Stimulated activated effector memory CD8-positive, alpha-beta T cell treated with anti-CD3 and anti-CD28 coated beads, Interleukin-12 subunit alpha, Interleukin-12 subunit beta, amount 100 ng/mL, for 72 hours (primary cell): ENCODE measurements around the gene ADGRE1.

ENCODE experiments used
- ATAC-seq: fragments of 150-1000 bp; cut with Tn5 transposase; 2 replicates; pipeline ENCODE4 v1.10.0; 2021
- DNase-seq, 2 donors: peaks; one replicate each; pipeline ENCODE4 v3.0.0; 2021 to 2022; ENCODE audit warnings: low spot score in 2 of 2
- H3K27ac Mint-ChIP-seq: one replicate; pipeline ENCODE4 v1.8.0; 2022; ENCODE audit warnings: mild to moderate bottlenecking, mixed read lengths
- H3K36me3 Mint-ChIP-seq: one replicate; pipeline ENCODE4 v1.8.0; 2022; ENCODE audit warnings: mild to moderate bottlenecking, mixed read lengths
- H3K4me1 Mint-ChIP-seq: one replicate; pipeline ENCODE4 v1.8.0; 2022; ENCODE audit warnings: mixed read lengths
- H3K4me3 Mint-ChIP-seq: one replicate; pipeline ENCODE4 v1.8.0; 2022; ENCODE audit warnings: mild to moderate bottlenecking, mixed read lengths
- H3K9me3 Mint-ChIP-seq: one replicate; pipeline ENCODE4 v1.8.0; 2022; ENCODE audit warnings: mixed read lengths

The ADGRE1 gene

DNA sequence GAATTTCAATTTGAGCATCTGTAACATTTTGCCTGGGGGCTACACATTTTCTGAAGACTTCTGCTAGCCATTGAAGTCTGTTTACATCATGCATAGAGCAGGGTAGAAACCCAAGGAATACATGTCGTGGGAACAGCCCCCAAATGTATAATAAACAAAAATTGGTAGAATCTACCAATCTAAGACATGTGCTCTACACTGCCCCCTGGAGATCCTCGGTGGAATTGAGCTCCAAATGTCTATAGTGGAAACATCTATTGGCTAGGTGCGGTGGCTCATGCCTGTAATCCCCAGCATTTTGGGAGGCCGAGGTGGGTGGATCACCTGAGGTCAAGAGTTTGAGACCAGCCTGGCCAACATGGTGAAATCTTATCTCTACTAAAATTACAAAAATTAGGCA, 76.6 kb downstream of the ADGRE1 start:
- Mint-ChIP-seq H3K27ac (no peak overlapping the region), H3K36me3 (no peaks in the 10 kb centered on the region), H3K4me3 (no peak overlapping the region), H3K4me1 (peaks cover 4% of the 10 kb centered on the region), H3K9me3 (no peaks in the 10 kb centered on the region)
- ATAC-seq (no peak), DNase-seq (peak; percentile 35 to 69)

- Mint-ChIP-seq H3K9me3 (no peaks in the 10 kb centered on the region), H3K27ac (no peak overlapping the region), H3K4me1 (peaks cover 9% of the 10 kb centered on the region), H3K4me3 (no peak overlapping the region), H3K36me3 (no peaks in the 10 kb centered on the region)
- ATAC-seq (no peak), DNase-seq (no peak)
Measured at GRCh38 chr19:6967967-6968366, 80.6 kb downstream of the ADGRE1 start.

GRCh38 chr19:6969490-6969889, 82.1 kb downstream of the ADGRE1 start:
- no peak overlapping the region for H3K4me3 Mint-ChIP-seq
- H3K27ac Mint-ChIP-seq = no peak overlapping the region
- ATAC-seq (no peak), DNase-seq (no peak)
- no peaks in the 10 kb centered on the region for H3K36me3 Mint-ChIP-seq
- peaks cover 5% of the 10 kb centered on the region for H3K4me1 Mint-ChIP-seq
- no peaks in the 10 kb centered on the region for H3K9me3 Mint-ChIP-seq

GRCh38 chr19:6970021-6970420, 82.6 kb downstream of the ADGRE1 start:
- H3K4me1 Mint-ChIP-seq = peaks cover 5% of the 10 kb centered on the region
- H3K4me3 Mint-ChIP-seq = no peak overlapping the region
- H3K9me3 Mint-ChIP-seq = no peaks in the 10 kb centered on the region
- ATAC-seq (no peak), DNase-seq (no peak)
- H3K27ac Mint-ChIP-seq = no peak overlapping the region
- H3K36me3 Mint-ChIP-seq = no peaks in the 10 kb centered on the region

- DNase-seq (no peak), ATAC-seq (no peak)
- H3K9me3 Mint-ChIP-seq = no peaks in the 10 kb centered on the region
- H3K27ac Mint-ChIP-seq = no peak overlapping the region
- H3K36me3 Mint-ChIP-seq = no peaks in the 10 kb centered on the region
- H3K4me3 Mint-ChIP-seq = no peak overlapping the region
- peaks cover 5% of the 10 kb centered on the region for H3K4me1 Mint-ChIP-seq
Measured at GRCh38 chr19:6970443-6970842, 83.1 kb downstream of the ADGRE1 start.

GRCh38 chr19:6971366-6971765, 84.0 kb downstream of the ADGRE1 start:
- Mint-ChIP-seq H3K4me1 (peaks cover 5% of the 10 kb centered on the region), H3K4me3 (no peak overlapping the region), H3K9me3 (no peaks in the 10 kb centered on the region), H3K27ac (no peak overlapping the region), H3K36me3 (no peaks in the 10 kb centered on the region)
- no peak for ATAC-seq
- DNase-seq = no peak

- H3K36me3 Mint-ChIP-seq = no peaks in the 10 kb centered on the region
- no peak for DNase-seq
- no peak for ATAC-seq
- no peaks in the 10 kb centered on the region for H3K4me1 Mint-ChIP-seq
- H3K4me3 Mint-ChIP-seq = no peak overlapping the region
- peaks cover 5% of the 10 kb centered on the region for H3K9me3 Mint-ChIP-seq
- no peak overlapping the region for H3K27ac Mint-ChIP-seq
Measured at GRCh38 chr19:6976197-6976596, 88.8 kb downstream of the ADGRE1 start.

DNA sequence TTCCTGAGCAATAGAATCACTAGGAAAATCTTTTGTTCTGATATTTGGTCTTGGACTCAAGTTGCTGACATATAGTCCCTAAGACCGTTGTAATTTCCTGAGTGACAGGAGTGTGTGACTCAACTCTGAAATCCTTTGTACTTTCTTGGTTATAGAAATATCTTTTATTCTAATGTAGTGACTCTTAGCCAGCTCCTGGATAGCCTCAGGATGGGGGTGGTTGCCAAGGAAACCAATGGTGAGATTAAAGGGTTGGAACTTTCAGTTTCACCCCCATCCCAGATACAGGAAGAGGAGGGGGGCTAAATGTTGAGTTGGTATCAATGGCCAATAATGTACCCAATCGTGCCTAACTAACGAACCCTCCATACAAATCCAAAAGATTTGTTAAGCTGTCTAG, 92.0 kb downstream of the ADGRE1 start:
- Mint-ChIP-seq H3K4me3 (no peak overlapping the region), H3K27ac (no peak overlapping the region), H3K36me3 (no peaks in the 10 kb centered on the region), H3K4me1 (no peaks in the 10 kb centered on the region), H3K9me3 (peaks cover 13% of the 10 kb centered on the region)
- ATAC-seq = no peak
- DNase-seq = no peak

DNA sequence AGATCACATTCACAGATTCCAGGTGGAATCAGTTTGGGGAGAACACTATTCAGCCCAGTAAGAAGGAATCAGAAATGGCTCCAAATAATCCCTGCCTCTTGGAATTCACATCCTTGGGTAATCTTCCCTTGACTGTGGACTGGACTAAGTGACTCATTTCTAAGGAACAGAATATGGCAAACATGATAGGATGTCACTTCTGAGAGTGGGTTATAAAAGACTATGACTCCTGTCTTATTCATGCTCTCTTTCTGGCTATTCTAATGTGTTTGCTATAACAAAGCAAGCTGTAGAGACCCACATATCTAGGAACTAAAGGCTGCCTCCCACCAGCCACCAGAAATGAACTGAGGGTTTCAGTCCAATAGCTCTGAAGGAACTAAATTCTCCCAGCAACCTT, 96.1 kb downstream of the ADGRE1 start:
- Mint-ChIP-seq H3K27ac (no peak overlapping the region), H3K4me1 (no peaks in the 10 kb centered on the region), H3K4me3 (no peak overlapping the region), H3K9me3 (peaks cover 10% of the 10 kb centered on the region), H3K36me3 (no peaks in the 10 kb centered on the region)
- DNase-seq (no peak), ATAC-seq (no peak)

DNA sequence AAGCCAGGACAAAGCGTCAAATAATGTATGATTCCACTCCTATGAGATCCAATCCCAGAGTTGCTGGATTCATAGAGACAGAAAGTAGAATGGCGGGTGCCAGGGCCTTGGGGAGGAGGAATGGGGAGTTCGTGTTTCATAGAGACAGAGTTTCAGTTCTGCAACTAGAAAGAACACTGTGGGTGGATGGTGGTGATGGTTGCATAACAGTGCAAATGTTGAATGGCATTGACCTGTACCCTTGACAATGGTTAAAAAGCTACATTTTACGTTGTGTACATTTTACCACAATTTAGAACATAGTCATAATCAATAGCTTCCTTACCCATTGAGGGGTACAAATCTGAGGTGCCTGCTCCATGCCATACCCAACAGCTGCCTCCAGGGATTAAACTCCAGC, 100.5 kb downstream of the ADGRE1 start:
- ATAC-seq = no peak
- no peak overlapping the region for H3K4me3 Mint-ChIP-seq

DNA sequence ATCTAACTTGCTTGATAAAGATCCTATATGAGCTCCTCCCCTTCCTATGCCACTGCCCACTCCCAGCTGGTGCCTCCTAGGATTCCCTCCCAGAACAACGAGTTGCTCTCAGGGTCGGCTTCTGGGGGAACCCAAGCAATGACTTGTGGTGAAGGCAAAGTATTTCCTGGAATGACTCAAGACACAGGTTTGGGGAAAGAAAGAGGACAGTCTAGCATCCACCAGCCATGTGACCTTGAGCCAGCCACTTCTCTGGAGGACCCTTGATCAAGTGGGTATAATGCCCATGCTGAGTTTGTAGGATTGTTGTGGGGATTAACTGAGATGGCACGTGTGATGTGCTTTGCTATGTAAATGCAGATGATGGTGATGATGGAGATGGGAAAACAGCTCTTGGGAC, 100.9 kb downstream of the ADGRE1 start:
- DNase-seq (no peak), ATAC-seq (no peak)
- no peak overlapping the region for H3K4me3 Mint-ChIP-seq
- H3K36me3 Mint-ChIP-seq = no peaks in the 10 kb centered on the region
- H3K4me1 Mint-ChIP-seq = no peaks in the 10 kb centered on the region
- no peak overlapping the region for H3K27ac Mint-ChIP-seq
- H3K9me3 Mint-ChIP-seq = peaks cover 7% of the 10 kb centered on the region

More for the DNA sequence above, 100.5 kb downstream of the ADGRE1 start:
- peaks cover 10% of the 10 kb centered on the region for H3K9me3 Mint-ChIP-seq
- H3K4me1 Mint-ChIP-seq = no peaks in the 10 kb centered on the region
- no peaks in the 10 kb centered on the region for H3K36me3 Mint-ChIP-seq
- no peak overlapping the region for H3K27ac Mint-ChIP-seq
- no peak for DNase-seq
